Stimulated activated CD4-positive, alpha-beta T cell treated with anti-CD3 and anti-CD28 coated beads, TNF-alpha, amount 100 ng/mL, for 24 hours (primary cell): ENCODE measurements around the gene ATP2A2.
A peak's percentile ranks its signal among the peaks of the same experiment; 100 is the strongest.
"Not testable (repeated sequence)": the region's sequence is repeated elsewhere in the genome, so short reads cannot be mapped to it uniquely, and the experiment has no call there.

Experiments
- DNase-seq, 3 experiments: peaks; one replicate each; pipeline ENCODE4 v3.0.0-alpha.2; 2020; ENCODE audit warnings: low read depth in 3 of 3

The ATP2A2 gene

GRCh38 chr12:110280779-110281548 lies at the start of gene ATP2A2:
Gene ATP2A2, plus strand, starts transcription at chr12:110281247. Its CDS starts 543 bp downstream, at chr12:110281790.
- peak; percentile 70 to 85 (median 82) for DNase-seq

- DNase-seq = no peak
Measured at GRCh38 chr12:110233212-110233903, 47.7 kb upstream of the ATP2A2 start.

GRCh38 chr12:110234331-110234751 lies 46.7 kb upstream of the ATP2A2 start:
- DNase-seq = no peak

- DNase-seq = no peak
Measured at GRCh38 chr12:110234755-110235154, 46.3 kb upstream of the ATP2A2 start.

GRCh38 chr12:110235383-110235782 lies 45.7 kb upstream of the ATP2A2 start:
- no peak for DNase-seq

- DNase-seq = no peak
Measured at GRCh38 chr12:110243227-110243626, 37.8 kb upstream of the ATP2A2 start.

- no peak for DNase-seq
Measured at GRCh38 chr12:110244372-110244771, 36.7 kb upstream of the ATP2A2 start.

- DNase-seq = no peak
Measured at GRCh38 chr12:110244829-110245228, 36.2 kb upstream of the ATP2A2 start.

GRCh38 chr12:110245369-110245772 lies 35.7 kb upstream of the ATP2A2 start:
- DNase-seq = peak in 2 of 3 experiments; percentile 15 to 46

- DNase-seq = no peak
Measured at GRCh38 chr12:110246636-110247339, 34.3 kb upstream of the ATP2A2 start.

- no peak for DNase-seq
Measured at GRCh38 chr12:110247340-110248095, 33.5 kb upstream of the ATP2A2 start.

GRCh38 chr12:110248096-110248447 lies 33.0 kb upstream of the ATP2A2 start:
- DNase-seq = no peak

- DNase-seq = no peak
Measured at GRCh38 chr12:110249105-110249504, 31.9 kb upstream of the ATP2A2 start.

- DNase-seq = no peak
Measured at GRCh38 chr12:110249716-110250225, 31.3 kb upstream of the ATP2A2 start.

- DNase-seq = no peak
Measured at GRCh38 chr12:110251381-110251780, 29.7 kb upstream of the ATP2A2 start.

GRCh38 chr12:110252716-110253115 lies 28.3 kb upstream of the ATP2A2 start:
- no peak for DNase-seq

- no peak for DNase-seq
Measured at GRCh38 chr12:110253176-110253575, 27.9 kb upstream of the ATP2A2 start.

GRCh38 chr12:110254971-110255540 lies 26.0 kb upstream of the ATP2A2 start:
- DNase-seq = no peak

- DNase-seq = not testable (repeated sequence)
Measured at GRCh38 chr12:110255890-110256456, 25.1 kb upstream of the ATP2A2 start.

GRCh38 chr12:110256780-110257431 lies 24.1 kb upstream of the ATP2A2 start:
- DNase-seq = no peak
